Left cardiac atrium (tissue), 2 donors: Measurements from ENCODE around the gene AEN. TPM values are rescaled to one million over a fixed set of nuclear protein-coding genes. Genes with fewer than 3 reads are reported as not detected.

Source experiments
- microRNA-seq, 2 donors: library from miRNA; unstranded; fragments of <30 nt; microRNA quantifications; one replicate each; pipeline ENCODE4 v1.2.0, GENCODE V29; 2020
- total RNA-seq, 2 donors: library from RNA; stranded (reverse); fragmentation: NEBNext Ultra II Directional; extraction: Animal tissue kit (Norgen Biotek cat#: 25700); gene quantifications; one replicate each; pipeline ENCODE4 v1.2.1, GENCODE V29; 2021
- donor health status: DM: no; HTN: yes; CAD: no; lungs with severe emphysema.
- donor health status: DM: yes; HTN: yes; CAD: no.

Gene AEN
- total RNA-seq, 2 donors from 2014 or later, result 9.9 to 15.4 TPM

Small RNA genes within 50 kb of the gene (microRNA-seq; reads per million reads assigned to microRNA genes)
- gene MIR1179, result 9.0 to 18.1 reads per million in 2 donors
- gene MIR3529, result 0 reads per million in 2 donors
- gene MIR7-2, result 0 reads per million in 2 donors

Other genes starting within 250 kb of the AEN start
- 10 to 100 TPM; 36.4 to 42.4 TPM for gene MRPL46, start 154.0 kb upstream of the AEN start, total RNA-seq
- 10 to 100 TPM; 40.7 to 51.5 TPM for gene MRPS11, start 153.6 kb upstream of the AEN start, total RNA-seq
- gene DET1, start 74.7 kb upstream of the AEN start, total RNA-seq, result 1 to 10 TPM; 5.3 to 5.4 TPM
- gene ISG20, start 17.7 kb downstream of the AEN start, total RNA-seq, result 10 to 100 TPM in 1 of 2 donors, 1 to 10 TPM in 1; 4.0 to 10.2 TPM
- gene ACAN, start 182.1 kb downstream of the AEN start, total RNA-seq, result under 1 TPM; 0.09 to 0.52 TPM